GM23338 (cell line): ENCODE data around the gene ZNF280D. TPM values are rescaled to one million over a fixed set of nuclear protein-coding genes. Genes with fewer than 3 reads are reported as not detected.

Experiments
- ATAC-seq: fragments of 200-7000 bp; cut with Tn5 transposase; 3 replicates; pipeline ENCODE4 v1.9.1; 2020
- DNase-seq: peaks from one replicate; pipeline ENCODE4 v3.0.0-alpha.2; 2015; ENCODE audit warnings: low spot score
- H2AFZ ChIP-seq: fragments of 200-600 bp; sonication (generic); 2 replicates; pipeline ENCODE4 v1.8.0; 2016; ENCODE audit warnings: antibody characterized with exemption, mild to moderate bottlenecking, moderate library complexity
- H3F3A ChIP-seq: fragments of 200-600 bp; sonication (generic); replicated peaks from 2 replicates; pipeline ENCODE4 v1.8.0; 2017; ENCODE audit warnings: antibody characterized with exemption, mixed run types, low read depth
- H3K27ac ChIP-seq: fragments of 200-600 bp; sonication (generic); 2 replicates; pipeline ENCODE4 v1.6.1; 2016; ENCODE audit warnings: low read depth
- H3K27me3 ChIP-seq: fragments of 200-600 bp; sonication (generic); 2 replicates; pipeline ENCODE4 v1.8.0; 2016; ENCODE audit warnings: mild to moderate bottlenecking, mixed run types, moderate library complexity; ENCODE audit not compliant: insufficient read depth
- H3K36me3 ChIP-seq: fragments of 200-600 bp; sonication (generic); 2 replicates; pipeline ENCODE4 v1.8.0; 2016; ENCODE audit warnings: mild to moderate bottlenecking; ENCODE audit not compliant: insufficient read depth
- H3K4me1 ChIP-seq: fragments of 200-600 bp; sonication (generic); 2 replicates; pipeline ENCODE4 v1.8.0; 2016; ENCODE audit warnings: mild to moderate bottlenecking, moderate library complexity; ENCODE audit not compliant: insufficient read depth
- H3K4me2 ChIP-seq: fragments of 200-600 bp; sonication (generic); 2 replicates; pipeline ENCODE4 v1.7.1; 2017; ENCODE audit warnings: mixed run types
- H3K4me3 ChIP-seq: fragments of 200-600 bp; sonication (generic); 2 replicates; pipeline ENCODE4 v1.6.1; 2016; ENCODE audit warnings: mixed run types
- H3K79me2 ChIP-seq: fragments of 200-600 bp; sonication (generic); replicated peaks from 2 replicates; pipeline ENCODE4 v1.8.0; 2017; ENCODE audit warnings: mild to moderate bottlenecking; ENCODE audit not compliant: insufficient read depth
- H3K9me2 ChIP-seq: fragments of 200-600 bp; sonication (generic); 2 replicates; pipeline ENCODE4 v1.8.0; 2017; ENCODE audit not compliant: insufficient read depth
- H4K20me1 ChIP-seq: fragments of 200-600 bp; sonication (generic); replicated peaks from 2 replicates; pipeline ENCODE4 v1.8.0; 2017; ENCODE audit warnings: mild to moderate bottlenecking; ENCODE audit not compliant: insufficient read depth
- H3K27ac Mint-ChIP-seq: 2 replicates; pipeline ENCODE4 v1.8.0; 2020; ENCODE audit warnings: inconsistent platforms, mild to moderate bottlenecking, moderate library complexity, mixed read lengths
- H3K27me3 Mint-ChIP-seq: 3 replicates; pipeline ENCODE4 v1.8.0; 2022; ENCODE audit warnings: low read depth, mild to moderate bottlenecking, moderate library complexity, mixed read lengths, inconsistent platforms; ENCODE audit not compliant: insufficient read depth, poor library complexity
- H3K36me3 Mint-ChIP-seq: 3 replicates; pipeline ENCODE4 v1.8.0; 2021; ENCODE audit warnings: low read depth, mild to moderate bottlenecking, inconsistent platforms, moderate library complexity, mixed read lengths
- H3K4me1 Mint-ChIP-seq: 3 replicates; pipeline ENCODE4 v1.8.0; 2020; ENCODE audit warnings: mild to moderate bottlenecking, inconsistent platforms, mixed read lengths
- H3K4me3 Mint-ChIP-seq: 3 replicates; pipeline ENCODE4 v1.8.0; 2021; ENCODE audit warnings: moderate library complexity, mild to moderate bottlenecking, inconsistent platforms, mixed read lengths
- H3K9me3 Mint-ChIP-seq: 3 replicates; pipeline ENCODE4 v1.8.0; 2020; ENCODE audit warnings: moderate library complexity, mild to moderate bottlenecking, inconsistent platforms, mixed read lengths
- CREB1 ChIP-seq: fragments of 250-450 bp; sonication (Bioruptor Pico); IDR thresholded peaks from 2 replicates; pipeline ENCODE4 v1.5.0; 2020; ENCODE audit warnings: low read depth, mild to moderate bottlenecking, moderate library complexity
- EZH2 ChIP-seq: fragments of 200-600 bp; sonication (generic); IDR thresholded peaks from one replicate; pipeline ENCODE4 v1.8.0; 2017; ENCODE audit warnings: antibody characterized with exemption, mild to moderate bottlenecking, low read depth; ENCODE audit not compliant: unreplicated experiment
- EZH2phosphoT487 ChIP-seq: fragments of 200-600 bp; sonication (generic); IDR thresholded peaks from one replicate; pipeline ENCODE4 v1.8.1; 2018; ENCODE audit warnings: antibody characterized with exemption; ENCODE audit not compliant: unreplicated experiment
- JUNB ChIP-seq: IDR thresholded peaks from one replicate; pipeline ENCODE4 v1.6.1; 2016; ENCODE audit warnings: antibody characterized with exemption; ENCODE audit not compliant: unreplicated experiment
- NANOG ChIP-seq: IDR thresholded peaks from 2 replicates; pipeline ENCODE4 v1.6.1; 2016; ENCODE audit warnings: antibody characterized with exemption, borderline replicate concordance
- POLR2AphosphoS5 ChIP-seq: IDR thresholded peaks from 2 replicates; pipeline ENCODE4 v1.6.1; 2016; ENCODE audit warnings: antibody characterized with exemption, low read depth
- REST ChIP-seq: IDR thresholded peaks from one replicate; pipeline ENCODE4 v1.6.1; 2018; ENCODE audit warnings: antibody characterized with exemption; ENCODE audit not compliant: unreplicated experiment
- STAT1 ChIP-seq: IDR thresholded peaks from one replicate; pipeline ENCODE4 v1.6.1; 2016; ENCODE audit warnings: antibody characterized with exemption; ENCODE audit not compliant: unreplicated experiment
- ZNF114 ChIP-seq: fragments of 250-450 bp; sonication (Bioruptor Pico); IDR thresholded peaks from 2 replicates; pipeline ENCODE4 v1.5.0; 2020; ENCODE audit warnings: mild to moderate bottlenecking, moderate library complexity
- ZNF331 ChIP-seq: fragments of 250-450 bp; sonication (Bioruptor Pico); IDR thresholded peaks from 2 replicates; pipeline ENCODE4 v1.5.0; 2020; ENCODE audit warnings: low read depth, mild to moderate bottlenecking, moderate library complexity
- polyA plus RNA-seq: library from polyadenylated mRNA; unstranded; fragments of >200 nt; fragmentation: Nextera tagmentation; extraction: Ambion mirVana; gene quantifications from 2 replicates; pipeline ENCODE4 v1.2.1, GENCODE V29; 2016
- total RNA-seq: library from RNA; depleted of rRNA; stranded (reverse); fragments of >200 nt; shearing (Covaris generic); gene quantifications from 2 replicates; pipeline ENCODE4 v1.2.3, GENCODE V29; 2014
- TF ChIP-seq, protein P1 (sequence below): IDR thresholded peaks from 2 replicates; pipeline ENCODE4 v1.6.1; 2016; ENCODE audit warnings: antibody characterized with exemption
- TF ChIP-seq, protein P2 (sequence below): fragments of 250-450 bp; sonication (Bioruptor Pico); IDR thresholded peaks from 2 replicates; pipeline ENCODE4 v1.5.0; 2020; ENCODE audit warnings: mild to moderate bottlenecking, moderate library complexity
- TF ChIP-seq, protein P3 (sequence below), 2 experiments: fragments of 200-600 bp in 1 of 2; sonication (generic) in 1 of 2; conservative IDR thresholded peaks; 2 replicates each; pipeline versions ENCODE4 v1.5.1 to v1.6.1; 2016 to 2017; ENCODE audit warnings: antibody characterized with exemption in 2 of 2, low read depth in 2 of 2, mild to moderate bottlenecking in 2 of 2, moderate library complexity in 1 of 2

ZNF280D gene
- total and polyA plus RNA-seq, 2 experiments from 2014 or later: 23.3 to 32.5 TPM

DNA sequence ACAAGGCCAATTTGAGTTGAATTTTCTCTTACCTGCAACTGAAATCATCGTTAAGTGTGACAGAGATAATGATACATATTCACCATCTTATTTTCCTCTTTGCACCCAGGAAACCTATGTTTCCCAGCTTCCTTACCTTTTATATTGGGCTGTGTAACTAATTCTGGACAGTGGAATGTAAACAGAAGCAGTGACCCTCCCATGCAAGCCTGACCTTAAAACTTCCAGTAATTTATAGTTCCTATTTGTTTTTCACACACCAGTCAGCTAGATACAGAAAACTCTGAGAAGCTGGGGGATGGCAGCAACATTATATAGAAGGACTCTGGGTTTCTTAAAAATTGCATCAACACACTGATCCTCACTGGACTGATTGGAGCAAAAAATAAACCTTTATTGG is 4.5 kb upstream of the ZNF280D start:
- Mint-ChIP-seq H3K9me3 (peaks cover 19% of the 10 kb centered on the region), H3K4me3 (no peak overlapping the region), H3K27me3 (peaks cover 11% of the 10 kb centered on the region), H3K36me3 (peaks cover 17% of the 10 kb centered on the region), H3K4me1 (peaks cover 3% of the 10 kb centered on the region; the same call in 2 of the 3 replicates), H3K27ac (no peak overlapping the region)
- no peak for DNase-seq
- 0 out of 2 replicates have a peak, but pooled peaks cover 3% of the 10 kb centered on the region for H3K36me3 ChIP-seq
- H3K27ac ChIP-seq: no peak overlapping the region
- H3K79me2 ChIP-seq: no peaks in the 10 kb centered on the region
- no peak for ATAC-seq
- H2AFZ ChIP-seq: no peak overlapping the region
- peaks cover 23% of the 10 kb centered on the region for H3K4me1 ChIP-seq
- no peak overlapping the region for H3K4me2 ChIP-seq
- peaks cover 10% of the 10 kb centered on the region; the same call in 1 of the 2 replicates for H3K27me3 ChIP-seq
- no peak overlapping the region for H3K4me3 ChIP-seq
- 0 out of 2 replicates have a peak, but pooled peaks cover 3% of the 10 kb centered on the region for H3F3A ChIP-seq
- peaks cover 5% of the 10 kb centered on the region; the same call in 1 of the 2 replicates for H3K9me2 ChIP-seq
- TF ChIP-seq, protein P1, sequence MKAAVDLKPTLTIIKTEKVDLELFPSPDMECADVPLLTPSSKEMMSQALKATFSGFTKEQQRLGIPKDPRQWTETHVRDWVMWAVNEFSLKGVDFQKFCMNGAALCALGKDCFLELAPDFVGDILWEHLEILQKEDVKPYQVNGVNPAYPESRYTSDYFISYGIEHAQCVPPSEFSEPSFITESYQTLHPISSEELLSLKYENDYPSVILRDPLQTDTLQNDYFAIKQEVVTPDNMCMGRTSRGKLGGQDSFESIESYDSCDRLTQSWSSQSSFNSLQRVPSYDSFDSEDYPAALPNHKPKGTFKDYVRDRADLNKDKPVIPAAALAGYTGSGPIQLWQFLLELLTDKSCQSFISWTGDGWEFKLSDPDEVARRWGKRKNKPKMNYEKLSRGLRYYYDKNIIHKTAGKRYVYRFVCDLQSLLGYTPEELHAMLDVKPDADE: no peak
- TF ChIP-seq REST: no peak
- no peak for TF ChIP-seq CREB1 (CRISPR knock-in tag)
- TF ChIP-seq, protein P2, sequence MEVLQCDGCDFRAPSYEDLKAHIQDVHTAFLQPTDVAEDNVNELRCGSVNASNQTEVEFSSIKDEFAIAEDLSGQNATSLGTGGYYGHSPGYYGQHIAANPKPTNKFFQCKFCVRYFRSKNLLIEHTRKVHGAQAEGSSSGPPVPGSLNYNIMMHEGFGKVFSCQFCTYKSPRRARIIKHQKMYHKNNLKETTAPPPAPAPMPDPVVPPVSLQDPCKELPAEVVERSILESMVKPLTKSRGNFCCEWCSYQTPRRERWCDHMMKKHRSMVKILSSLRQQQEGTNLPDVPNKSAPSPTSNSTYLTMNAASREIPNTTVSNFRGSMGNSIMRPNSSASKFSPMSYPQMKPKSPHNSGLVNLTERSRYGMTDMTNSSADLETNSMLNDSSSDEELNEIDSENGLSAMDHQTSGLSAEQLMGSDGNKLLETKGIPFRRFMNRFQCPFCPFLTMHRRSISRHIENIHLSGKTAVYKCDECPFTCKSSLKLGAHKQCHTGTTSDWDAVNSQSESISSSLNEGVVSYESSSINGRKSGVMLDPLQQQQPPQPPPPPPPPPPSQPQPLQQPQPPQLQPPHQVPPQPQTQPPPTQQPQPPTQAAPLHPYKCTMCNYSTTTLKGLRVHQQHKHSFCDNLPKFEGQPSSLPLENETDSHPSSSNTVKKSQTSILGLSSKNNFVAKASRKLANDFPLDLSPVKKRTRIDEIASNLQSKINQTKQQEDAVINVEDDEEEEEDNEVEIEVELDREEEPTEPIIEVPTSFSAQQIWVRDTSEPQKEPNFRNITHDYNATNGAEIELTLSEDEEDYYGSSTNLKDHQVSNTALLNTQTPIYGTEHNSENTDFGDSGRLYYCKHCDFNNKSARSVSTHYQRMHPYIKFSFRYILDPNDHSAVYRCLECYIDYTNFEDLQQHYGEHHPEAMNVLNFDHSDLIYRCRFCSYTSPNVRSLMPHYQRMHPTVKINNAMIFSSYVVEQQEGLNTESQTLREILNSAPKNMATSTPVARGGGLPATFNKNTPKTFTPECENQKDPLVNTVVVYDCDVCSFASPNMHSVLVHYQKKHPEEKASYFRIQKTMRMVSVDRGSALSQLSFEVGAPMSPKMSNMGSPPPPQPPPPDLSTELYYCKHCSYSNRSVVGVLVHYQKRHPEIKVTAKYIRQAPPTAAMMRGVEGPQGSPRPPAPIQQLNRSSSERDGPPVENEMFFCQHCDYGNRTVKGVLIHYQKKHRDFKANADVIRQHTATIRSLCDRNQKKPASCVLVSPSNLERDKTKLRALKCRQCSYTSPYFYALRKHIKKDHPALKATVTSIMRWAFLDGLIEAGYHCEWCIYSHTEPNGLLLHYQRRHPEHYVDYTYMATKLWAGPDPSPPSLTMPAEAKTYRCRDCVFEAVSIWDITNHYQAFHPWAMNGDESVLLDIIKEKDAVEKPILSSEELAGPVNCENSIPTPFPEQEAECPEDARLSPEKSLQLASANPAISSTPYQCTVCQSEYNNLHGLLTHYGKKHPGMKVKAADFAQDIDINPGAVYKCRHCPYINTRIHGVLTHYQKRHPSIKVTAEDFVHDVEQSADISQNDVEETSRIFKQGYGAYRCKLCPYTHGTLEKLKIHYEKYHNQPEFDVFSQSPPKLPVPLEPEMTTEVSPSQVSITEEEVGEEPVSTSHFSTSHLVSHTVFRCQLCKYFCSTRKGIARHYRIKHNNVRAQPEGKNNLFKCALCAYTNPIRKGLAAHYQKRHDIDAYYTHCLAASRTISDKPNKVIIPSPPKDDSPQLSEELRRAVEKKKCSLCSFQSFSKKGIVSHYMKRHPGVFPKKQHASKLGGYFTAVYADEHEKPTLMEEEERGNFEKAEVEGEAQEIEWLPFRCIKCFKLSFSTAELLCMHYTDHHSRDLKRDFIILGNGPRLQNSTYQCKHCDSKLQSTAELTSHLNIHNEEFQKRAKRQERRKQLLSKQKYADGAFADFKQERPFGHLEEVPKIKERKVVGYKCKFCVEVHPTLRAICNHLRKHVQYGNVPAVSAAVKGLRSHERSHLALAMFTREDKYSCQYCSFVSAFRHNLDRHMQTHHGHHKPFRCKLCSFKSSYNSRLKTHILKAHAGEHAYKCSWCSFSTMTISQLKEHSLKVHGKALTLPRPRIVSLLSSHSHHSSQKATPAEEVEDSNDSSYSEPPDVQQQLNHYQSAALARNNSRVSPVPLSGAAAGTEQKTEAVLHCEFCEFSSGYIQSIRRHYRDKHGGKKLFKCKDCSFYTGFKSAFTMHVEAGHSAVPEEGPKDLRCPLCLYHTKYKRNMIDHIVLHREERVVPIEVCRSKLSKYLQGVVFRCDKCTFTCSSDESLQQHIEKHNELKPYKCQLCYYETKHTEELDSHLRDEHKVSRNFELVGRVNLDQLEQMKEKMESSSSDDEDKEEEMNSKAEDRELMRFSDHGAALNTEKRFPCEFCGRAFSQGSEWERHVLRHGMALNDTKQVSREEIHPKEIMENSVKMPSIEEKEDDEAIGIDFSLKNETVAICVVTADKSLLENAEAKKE (CRISPR knock-in tag): no peak
- no peak for TF ChIP-seq NANOG
- TF ChIP-seq JUNB: no peak
- TF ChIP-seq POLR2AphosphoS5: no peak
- no peak for TF ChIP-seq EZH2
- no peak for TF ChIP-seq ZNF114
- TF ChIP-seq, protein P3, sequence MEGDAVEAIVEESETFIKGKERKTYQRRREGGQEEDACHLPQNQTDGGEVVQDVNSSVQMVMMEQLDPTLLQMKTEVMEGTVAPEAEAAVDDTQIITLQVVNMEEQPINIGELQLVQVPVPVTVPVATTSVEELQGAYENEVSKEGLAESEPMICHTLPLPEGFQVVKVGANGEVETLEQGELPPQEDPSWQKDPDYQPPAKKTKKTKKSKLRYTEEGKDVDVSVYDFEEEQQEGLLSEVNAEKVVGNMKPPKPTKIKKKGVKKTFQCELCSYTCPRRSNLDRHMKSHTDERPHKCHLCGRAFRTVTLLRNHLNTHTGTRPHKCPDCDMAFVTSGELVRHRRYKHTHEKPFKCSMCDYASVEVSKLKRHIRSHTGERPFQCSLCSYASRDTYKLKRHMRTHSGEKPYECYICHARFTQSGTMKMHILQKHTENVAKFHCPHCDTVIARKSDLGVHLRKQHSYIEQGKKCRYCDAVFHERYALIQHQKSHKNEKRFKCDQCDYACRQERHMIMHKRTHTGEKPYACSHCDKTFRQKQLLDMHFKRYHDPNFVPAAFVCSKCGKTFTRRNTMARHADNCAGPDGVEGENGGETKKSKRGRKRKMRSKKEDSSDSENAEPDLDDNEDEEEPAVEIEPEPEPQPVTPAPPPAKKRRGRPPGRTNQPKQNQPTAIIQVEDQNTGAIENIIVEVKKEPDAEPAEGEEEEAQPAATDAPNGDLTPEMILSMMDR (conservative IDR thresholded peaks at IDR 0.05; ENCODE audit: low read depth in 2 of 2): no peak
- TF ChIP-seq STAT1: no peak
- no peak for TF ChIP-seq EZH2phosphoT487
- no peak for TF ChIP-seq ZNF331 (CRISPR knock-in tag)
- H4K20me1 ChIP-seq: no peaks in the 10 kb centered on the region
